K562 (cell line): ENCODE data around the gene IP6K1. TPM values are rescaled to one million over a fixed set of nuclear protein-coding genes. Genes with fewer than 3 reads are reported as not detected.

Experiments used
- ATAC-seq: fragments of 200-7000 bp; cut with Tn5 transposase; 3 replicates; pipeline ENCODE4 v1.9.1; 2020; ENCODE audit warnings: moderate library complexity
- BruUV-seq: library from RNA; stranded (reverse); fragments of 400-500 nt; replicated peaks from 2 replicates; lab custom pipeline; 2021; lab: Mats Ljungman, UMichigan
- CTCF ChIA-PET: fragments of 300-600 bp; formaldehyde crosslinking; extraction: SDS; loops from one replicate; lab custom pipeline; 2021; ENCODE audit warnings: low intra/inter-chr PET ratio; lab: Yijun Ruan, JAX
- POLR2A ChIA-PET: fragments of 300-600, 350-650 bp; sonication (Branson Sonifier 250); formaldehyde crosslinking; extraction: SDS; loops from one replicate; lab custom pipeline; 2021; ENCODE audit warnings: antibody characterized with exemption, inconsistent platforms; lab: Yijun Ruan, JAX
- DNase-seq, 4 experiments: peaks; one replicate each; pipeline versions ENCODE4 v3.0.0 to v3.0.0-alpha.2; 2011 to 2018; ENCODE audit warnings: low spot score in 3 of 4, mixed read lengths in 3 of 4; ENCODE audit errors: extremely low read depth in 1 of 4
- FAIRE-seq: peaks from 2 replicates; lab custom pipeline; 2011; peaks lifted over from hg19 to GRCh38; lab: Jason Lieb, UNC
- H2AFZ ChIP-seq: 2 replicates; pipeline ENCODE4 v1.6.0; 2011; ENCODE audit warnings: low read depth, low read length, control low read depth, inconsistent platforms
- H3K27ac ChIP-seq: fragments of 200-600 bp; 3 replicates; pipeline ENCODE4 v1.8.0; 2011; ENCODE audit warnings: low read depth, mild to moderate bottlenecking, control low read depth, inconsistent platforms, low read length, moderate library complexity, mixed read lengths; ENCODE audit errors: extremely low read depth
- H3K27me3 ChIP-seq, 2 experiments: fragments of 300-600 bp in 1 of 2; 2 replicates in 1 of 2; 3 replicates in 1 of 2; pipeline versions ENCODE4 v1.6.0 to v1.8.0; 2011; ENCODE audit warnings: inconsistent platforms in 2 of 2, low read length in 2 of 2, mild to moderate bottlenecking in 1 of 2, mixed read lengths in 1 of 2, moderate library complexity in 1 of 2; ENCODE audit not compliant: control insufficient read depth in 2 of 2, insufficient read depth in 2 of 2
- H3K36me3 ChIP-seq: fragments of 300-600 bp; 3 replicates; pipeline ENCODE4 v1.8.0; 2011; ENCODE audit warnings: mild to moderate bottlenecking, low read length, inconsistent platforms; ENCODE audit not compliant: control insufficient read depth, insufficient read depth
- H3K4me1 ChIP-seq, 2 experiments: fragments of 200-600 bp in 1 of 2; replicated peaks in 1 of 2; 2 replicates in 1 of 2; 3 replicates in 1 of 2; pipeline versions ENCODE4 v1.5.1 to v1.8.0; 2011; ENCODE audit warnings: inconsistent platforms in 2 of 2, low read length in 2 of 2, mild to moderate bottlenecking in 1 of 2, mixed read lengths in 1 of 2, moderate library complexity in 1 of 2; ENCODE audit not compliant: control insufficient read depth in 2 of 2, insufficient read depth in 2 of 2
- H3K4me2 ChIP-seq: 2 replicates; pipeline ENCODE4 v1.6.1; 2011; ENCODE audit warnings: low read length, control low read depth, inconsistent platforms, mixed read lengths; ENCODE audit not compliant: insufficient read depth
- H3K4me3 ChIP-seq: fragments of 200-600 bp; sonication (generic), shearing (Covaris generic); 2 replicates; pipeline ENCODE4 v1.5.1; 2016; ENCODE audit warnings: control low read depth, inconsistent platforms
- H3K79me2 ChIP-seq: fragments of 200-600 bp; 3 replicates; pipeline ENCODE4 v1.8.0; 2011; ENCODE audit warnings: low read length, inconsistent platforms; ENCODE audit not compliant: control insufficient read depth, insufficient read depth
- H3K9ac ChIP-seq, 2 experiments: 2 replicates each; pipeline versions ENCODE4 v1.6.0 to v1.6.1; 2011; ENCODE audit warnings: low read depth in 2 of 2, low read length in 2 of 2, control low read depth in 1 of 2, inconsistent platforms in 1 of 2, mild to moderate bottlenecking in 1 of 2, mixed read lengths in 1 of 2; ENCODE audit not compliant: insufficient read depth in 1 of 2
- H3K9me1 ChIP-seq: one replicate; pipeline ENCODE4 v1.6.0; 2011; ENCODE audit warnings: inconsistent platforms, mild to moderate bottlenecking, low read length, moderate library complexity; ENCODE audit not compliant: control insufficient read depth, insufficient read depth
- H3K9me3 ChIP-seq: replicated peaks from 2 replicates; pipeline ENCODE4 v1.5.1; 2011; ENCODE audit warnings: low read depth, low read length, inconsistent platforms; ENCODE audit not compliant: control insufficient read depth, insufficient read depth
- H4K20me1 ChIP-seq: replicated peaks from 2 replicates; pipeline ENCODE4 v1.6.1; 2011; ENCODE audit warnings: low read length, inconsistent platforms, mixed read lengths; ENCODE audit not compliant: control insufficient read depth, insufficient read depth
- HDAC1 ChIP-seq, 2 experiments: fragments of 450-650 bp; IDR thresholded peaks; 2 replicates each; pipeline ENCODE4 v1.6.1; 2016 to 2017; ENCODE audit warnings: inconsistent platforms in 1 of 2, mild to moderate bottlenecking in 1 of 2, moderate library complexity in 1 of 2
- KDM1A ChIP-seq, 2 experiments: fragments of 450-650 bp; IDR thresholded peaks; 2 replicates each; pipeline ENCODE4 v1.6.1; 2016; ENCODE audit warnings: mild to moderate bottlenecking in 2 of 2
- NRF1 ChIP-seq, 2 experiments: fragments of 450-650 bp; IDR thresholded peaks in 1 of 2; conservative IDR thresholded peaks in 1 of 2; 2 replicates each; pipeline ENCODE4 v1.6.1; 2014; ENCODE audit warnings: mild to moderate bottlenecking in 2 of 2
- PHF21A ChIP-seq: fragments of 450-650 bp; IDR thresholded peaks from 2 replicates; pipeline ENCODE4 v1.6.1; 2017; ENCODE audit warnings: low read depth, borderline replicate concordance
- PRDM10 ChIP-seq: fragments of 450-650 bp; IDR thresholded peaks from 2 replicates; pipeline ENCODE4 v1.6.1; 2018; ENCODE audit not compliant: partially characterized antibody
- SAFB2 ChIP-seq: fragments of 200-400 bp; formaldehyde crosslinking; IDR thresholded peaks from 2 replicates; pipeline ENCODE4 v1.6.1; 2018; ENCODE audit warnings: borderline replicate concordance, low read length, low read depth, moderate library complexity; ENCODE audit not compliant: severe bottlenecking
- ZBED1 ChIP-seq: IDR thresholded peaks from 2 replicates; pipeline ENCODE4 v1.6.1; 2014
- ZBTB8A ChIP-seq: fragments of 450-650 bp; IDR thresholded peaks from 2 replicates; pipeline ENCODE4 v1.6.1; 2018; ENCODE audit warnings: mild to moderate bottlenecking, moderate library complexity; ENCODE audit not compliant: partially characterized antibody
- ZNF347 ChIP-seq: fragments of 450-650 bp; formaldehyde crosslinking; IDR thresholded peaks from 2 replicates; pipeline ENCODE4 v1.4.0; 2020; ENCODE audit warnings: low read depth, mild to moderate bottlenecking, moderate library complexity
- WGBS: fragments of 100-300 bp; shearing (Covaris generic); methylation state at CpG from one replicate; pipeline ENCODE4 v1.1.6; 2016; ENCODE audit warnings: low coverage, mixed read lengths; ENCODE audit not compliant: insufficient coverage; ENCODE audit errors: missing lambda C conversion rate; 5-methylcytosine and 5-hydroxymethylcytosine counted together
- in situ Hi-C: fragments of 300-500 bp; cut with MboI; formaldehyde crosslinking; loops from 4 replicates; pipeline ENCODE4 v1.15.0; 2018; ENCODE audit warnings: inconsistent platforms, mixed read lengths
- intact Hi-C: fragments of 100-400 bp; cut with micrococcal nuclease; formaldehyde crosslinking; loops from 2 replicates; pipeline ENCODE4 v1.14.2; 2022
- polyA plus RNA-seq, 8 experiments: library from polyadenylated mRNA; depleted of rRNA in 4 of 8; stranded (reverse) in 5 of 8; unstranded in 3 of 8; fragments of >200 nt; fragmentation: Nextera tagmentation in 2 of 8; fragmentation: Illumina TruSeq in 1 of 8; extraction: Ambion mirVana in 2 of 8; extraction: Trizol in 1 of 8; gene quantifications; 2 replicates each; pipeline versions ENCODE4 v1.2.1 to v1.2.3, GENCODE V29; 2011 to 2014; ENCODE audit warnings: inconsistent platforms in 1 of 8, missing spikeins in 1 of 8
- total RNA-seq, 7 experiments: library from RNA; depleted of rRNA in 6 of 7; stranded (reverse); fragments of >200 nt in 6 of 7; fragmentation: Illumina TruSeq in 2 of 7; extraction: Trizol in 2 of 7; gene quantifications; 2 replicates each; pipeline versions ENCODE4 v1.2.1 to v1.2.3, GENCODE V29; 2011 to 2021; ENCODE audit warnings: low replicate concordance in 1 of 7

The IP6K1 gene
- total and polyA plus RNA-seq, 9 of the 15 experiments (the other 6 are each of a cell fraction or from before 2014, with no cell fraction given): 0.46 to 29.2 (median 13.1) TPM

- TF ChIP-seq SAFB2 (no peak), ZBED1 (peak; percentile 65; the same call in 1 of the 2 replicates), ZNF347 (CRISPR knock-in tag) (no peak), NRF1 (conservative IDR thresholded peaks at IDR 0.05 in 1 of 2, IDR thresholded peaks at IDR 0.05 in 1 of 2) (peak; percentile 28 to 36; a peak in 3 of 4 replicates)
Observed at GRCh38 chr3:49802719-49803464, 16.6 kb upstream of the IP6K1 start, which contains the start of gene INKA1 (continued).

GRCh38 chr3:49801160-49801559 lies 14.8 kb upstream of the IP6K1 start:
- in situ Hi-C loops: no loop called here

More at GRCh38 chr3:49801160-49801559, 14.8 kb upstream of the IP6K1 start:
- Histone ChIP-seq H3K4me3 (no peak overlapping the region), H4K20me1 (no peaks in the 10 kb centered on the region), H3K9me1 (peaks cover 4% of the 10 kb centered on the region), H3K4me1 (peaks cover 27 to 44% of the 10 kb centered on the region in 2 experiments; a peak in 4 of 5 replicates), H2AFZ (peak overlapping the region; percentile 88), H3K79me2 (peaks cover 23% of the 10 kb centered on the region), H3K27ac (no peak overlapping the region), H3K9ac (no peak overlapping the region), H3K9me3 (no peaks in the 10 kb centered on the region), H3K4me2 (no peak overlapping the region), H3K36me3 (peaks cover 9% of the 10 kb centered on the region; the same call in 2 of the 3 replicates), H3K27me3 (no peaks in the 10 kb centered on the region)
- TF ChIP-seq KDM1A (IDR thresholded peaks at IDR 0.05) (peak; percentile 26 to 67; a peak in 3 of 4 replicates), ZBTB8A (no peak), PRDM10 (peak; percentile 33), HDAC1 (IDR thresholded peaks at IDR 0.05) (peak in 1 of 2 experiments; percentile 48; a peak in 1 of 4 replicates), PHF21A (peak; percentile 95)
- ChIA-PET CTCF (interaction anchor here (2.0 kb wide), 1 partner anchor 38 kb away, joined by 9 read pairs; no protein-coding TSS in a partner anchor), POLR2A (interaction anchor here (0.7 kb wide), 1 partner anchor 389 kb away, joined by 3 read pairs; the partner anchor contains the start of gene TCTA)
- DNase-seq (no peak), ATAC-seq (no peak), FAIRE-seq (no peak)
- BruUV-seq: no TSS peak
- intact Hi-C loops: no loop called here
- WGBS: 53% methylated on average over 2 of the region's 2 CpGs
